ENCODE results near the gene C11orf21. TPM values are rescaled to one million over a fixed set of nuclear protein-coding genes. Genes with fewer than 3 reads are reported as not detected.

Gene C11orf21
- total RNA-seq, 1 donor from 2014 or later, result not detected

DNA sequence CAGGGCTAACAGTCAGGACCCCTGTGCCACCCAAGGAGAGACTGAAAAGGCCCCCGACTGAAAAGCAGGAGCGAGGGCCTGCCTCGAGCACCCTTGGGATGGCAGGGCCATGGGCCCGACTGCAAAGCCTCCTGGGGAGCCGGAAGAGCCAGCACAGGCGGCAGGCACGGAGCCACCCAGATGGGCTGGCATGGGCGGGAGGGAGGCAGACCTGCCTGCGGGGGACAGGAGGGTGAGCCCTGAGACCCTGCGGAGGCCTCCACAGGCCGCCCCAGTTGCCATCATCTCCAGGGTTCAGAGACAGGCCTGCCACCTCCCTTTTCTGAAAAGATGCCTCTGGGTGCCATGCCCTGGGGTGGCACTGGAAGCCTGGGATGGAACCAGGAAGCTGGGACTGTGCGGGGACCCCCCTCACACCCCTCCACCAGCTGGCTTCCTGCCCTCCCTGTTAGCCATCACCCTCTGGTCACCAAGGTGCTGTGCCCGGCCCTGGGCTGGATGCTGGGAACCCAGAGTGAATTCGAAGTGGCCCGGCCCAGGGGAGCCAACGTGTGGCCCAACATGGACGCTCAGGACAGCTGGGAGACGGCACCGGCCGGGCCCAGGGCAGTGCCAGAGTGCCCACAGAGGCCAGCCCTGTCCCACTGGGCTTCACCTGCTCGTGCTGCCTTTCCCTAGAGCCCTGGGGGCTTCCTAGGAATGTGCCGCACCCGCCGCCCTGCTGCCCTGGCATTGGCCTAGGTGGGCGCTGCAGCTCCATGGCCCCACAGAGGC, 13.9 kb upstream of the C11orf21 start:
- no peaks in the 10 kb centered on the region for H3K27me3 ChIP-seq
- H3K27ac ChIP-seq, result peak overlapping the region; percentile 80 to 82
- peaks cover 8 to 19% of the 10 kb centered on the region in 2 donors for H3K4me1 ChIP-seq
- TF ChIP-seq, protein P1, sequence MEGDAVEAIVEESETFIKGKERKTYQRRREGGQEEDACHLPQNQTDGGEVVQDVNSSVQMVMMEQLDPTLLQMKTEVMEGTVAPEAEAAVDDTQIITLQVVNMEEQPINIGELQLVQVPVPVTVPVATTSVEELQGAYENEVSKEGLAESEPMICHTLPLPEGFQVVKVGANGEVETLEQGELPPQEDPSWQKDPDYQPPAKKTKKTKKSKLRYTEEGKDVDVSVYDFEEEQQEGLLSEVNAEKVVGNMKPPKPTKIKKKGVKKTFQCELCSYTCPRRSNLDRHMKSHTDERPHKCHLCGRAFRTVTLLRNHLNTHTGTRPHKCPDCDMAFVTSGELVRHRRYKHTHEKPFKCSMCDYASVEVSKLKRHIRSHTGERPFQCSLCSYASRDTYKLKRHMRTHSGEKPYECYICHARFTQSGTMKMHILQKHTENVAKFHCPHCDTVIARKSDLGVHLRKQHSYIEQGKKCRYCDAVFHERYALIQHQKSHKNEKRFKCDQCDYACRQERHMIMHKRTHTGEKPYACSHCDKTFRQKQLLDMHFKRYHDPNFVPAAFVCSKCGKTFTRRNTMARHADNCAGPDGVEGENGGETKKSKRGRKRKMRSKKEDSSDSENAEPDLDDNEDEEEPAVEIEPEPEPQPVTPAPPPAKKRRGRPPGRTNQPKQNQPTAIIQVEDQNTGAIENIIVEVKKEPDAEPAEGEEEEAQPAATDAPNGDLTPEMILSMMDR (IDR thresholded peaks at IDR 0.05), result no peak
- DNase-seq (ENCODE audit: low spot score in 2 of 2), result no peak
- peak overlapping the region in 1 of 2 donors; percentile 36 for H3K4me3 ChIP-seq
- no peaks in the 10 kb centered on the region for H3K9me3 ChIP-seq
- intact Hi-C loops (cut with DNase I), result loop anchor here (2.0 to 5.0 kb wide), 2 partner anchors 63 to 572 kb away; partner anchors contain the start of gene CDKN1C
- no peaks in the 10 kb centered on the region for H3K36me3 ChIP-seq

DNA sequence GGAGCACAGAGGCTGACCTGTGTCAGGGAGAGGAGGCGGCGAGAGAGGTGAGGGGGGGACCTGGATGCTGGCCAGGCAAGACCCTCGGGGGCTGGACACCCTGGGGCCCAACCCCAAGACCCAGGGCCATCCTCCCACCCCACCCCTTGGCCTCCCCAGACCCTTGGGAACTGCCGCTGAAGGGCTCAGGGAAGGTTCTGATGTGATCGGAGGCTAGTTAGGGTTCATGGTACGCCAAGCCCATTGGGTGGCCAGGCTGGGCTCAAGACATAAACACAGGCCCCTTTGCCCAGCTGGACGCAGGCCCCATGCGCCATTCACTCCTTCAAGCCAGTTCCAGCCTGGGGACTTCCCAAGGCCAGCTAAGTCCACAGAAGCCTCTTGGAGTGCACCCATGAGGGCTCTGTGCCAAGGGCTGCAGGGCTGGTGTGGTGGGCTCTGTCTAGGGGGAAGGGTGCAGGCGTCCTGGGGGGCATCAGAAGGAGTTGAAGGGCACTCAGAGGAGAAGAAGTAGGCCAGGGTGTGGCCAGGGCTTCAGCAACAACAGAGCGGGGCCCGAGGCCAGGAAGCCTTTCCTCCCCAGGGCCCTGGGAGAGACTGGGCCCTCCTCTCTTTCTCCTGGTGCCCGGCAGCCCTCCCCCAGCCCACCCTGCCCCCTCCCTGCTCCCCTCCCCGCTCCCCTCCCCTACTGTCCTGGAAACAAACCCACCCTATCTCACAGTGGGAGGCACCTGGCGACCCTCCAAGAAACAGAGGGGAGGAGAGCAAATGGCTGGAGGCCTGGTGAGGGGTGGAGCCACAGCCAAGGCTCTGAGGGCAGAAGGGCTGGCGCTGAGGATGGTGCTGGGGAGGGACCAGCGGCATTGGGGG, 13.0 kb upstream of the C11orf21 start:
- DNase-seq (ENCODE audit: low spot score in 2 of 2), result peak in 1 of 2 donors; percentile 93
- no peaks in the 10 kb centered on the region for H3K36me3 ChIP-seq
- intact Hi-C loops (cut with DNase I), result loop anchor here (2.0 to 5.0 kb wide), 2 partner anchors 64 to 573 kb away; partner anchors contain the start of gene CDKN1C
- peak overlapping the region in 1 of 2 donors; percentile 36 for H3K4me3 ChIP-seq
- peak overlapping the region; percentile 80 to 82 for H3K27ac ChIP-seq
- TF ChIP-seq, protein P1 (IDR thresholded peaks at IDR 0.05), result no peak
- H3K9me3 ChIP-seq, result no peaks in the 10 kb centered on the region
- H3K27me3 ChIP-seq, result no peaks in the 10 kb centered on the region
- H3K4me1 ChIP-seq, result peaks cover 8 to 19% of the 10 kb centered on the region in 2 donors

DNA sequence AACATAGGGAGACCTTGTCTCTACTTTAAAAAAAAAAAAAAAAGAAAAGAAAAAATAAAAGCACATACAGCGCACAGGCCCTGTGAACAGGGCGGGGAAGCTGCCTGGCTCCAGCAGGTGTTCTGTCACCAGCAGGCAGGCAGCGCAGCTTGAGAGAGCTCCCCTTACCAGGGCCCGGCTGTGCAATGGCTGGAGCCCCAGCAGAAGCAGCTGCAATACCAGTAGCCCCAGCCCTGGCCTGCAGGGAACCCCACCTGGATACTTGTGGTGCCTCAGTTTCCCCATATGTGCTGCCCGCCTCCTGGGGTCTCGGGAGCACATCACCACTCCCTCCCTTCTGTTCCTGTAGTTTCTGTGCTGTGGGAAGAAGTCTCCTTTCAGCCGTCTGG, 12.4 kb upstream of the C11orf21 start:
- Histone ChIP-seq H3K4me1 (peaks cover 8 to 19% of the 10 kb centered on the region in 2 donors), H3K36me3 (no peaks in the 10 kb centered on the region), H3K9me3 (no peaks in the 10 kb centered on the region), H3K27ac (peak overlapping the region; percentile 80 to 82), H3K4me3 (no peak overlapping the region), H3K27me3 (no peaks in the 10 kb centered on the region)
- DNase-seq (ENCODE audit: low spot score in 2 of 2), result peak in 1 of 2 donors; percentile 19
- TF ChIP-seq, protein P1 (IDR thresholded peaks at IDR 0.05), result no peak
- intact Hi-C loops (cut with DNase I), result loop anchor here (2.0 kb wide), 1 partner anchor 65 kb away; no protein-coding TSS in a partner anchor

DNA sequence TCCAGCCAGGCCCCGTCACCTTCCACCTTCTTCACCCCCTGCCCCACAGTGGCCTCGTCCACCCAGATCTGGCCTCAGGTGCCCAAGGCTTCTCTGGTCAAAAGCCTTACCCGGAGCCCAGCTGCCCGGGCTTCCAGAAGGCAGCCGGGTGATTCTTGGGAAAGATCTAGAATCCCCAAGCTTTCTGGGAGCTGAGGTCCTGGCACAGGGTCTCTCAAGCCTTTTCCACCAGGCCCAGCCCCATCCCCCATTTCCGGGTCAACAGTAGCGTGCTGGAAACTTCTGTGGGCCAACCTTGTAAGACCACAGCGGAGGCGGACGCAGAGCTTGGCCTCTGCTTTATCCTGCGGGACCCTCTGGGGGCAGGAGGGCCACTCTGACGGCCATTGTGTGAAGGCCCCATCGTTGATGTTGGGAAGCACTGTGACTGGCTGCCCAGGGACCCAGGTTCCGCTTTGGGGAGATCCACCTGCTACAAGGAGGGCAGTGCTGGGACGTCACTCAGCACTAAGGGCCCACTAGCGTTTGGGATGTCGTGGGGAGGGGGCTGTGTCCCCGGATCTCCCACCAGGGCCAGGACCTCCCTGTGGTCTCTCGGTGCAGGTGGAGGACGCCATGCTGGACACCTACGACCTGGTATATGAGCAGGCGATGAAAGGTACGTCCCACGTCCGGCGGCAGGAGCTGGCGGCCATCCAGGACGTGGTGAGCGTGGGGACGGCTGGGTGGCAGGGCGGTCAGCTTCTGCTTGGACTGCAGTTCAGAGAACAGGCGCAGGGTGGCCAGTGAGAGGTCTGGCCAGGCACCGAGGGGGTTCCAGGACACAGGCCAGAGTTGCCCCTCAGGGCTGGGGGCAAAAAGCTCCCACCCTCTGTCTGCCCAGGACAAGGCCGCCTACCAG, 11.6 kb upstream of the C11orf21 start:
- TF ChIP-seq, protein P1 (IDR thresholded peaks at IDR 0.05), result no peak
- Histone ChIP-seq H3K4me1 (peaks cover 8 to 19% of the 10 kb centered on the region in 2 donors), H3K36me3 (no peaks in the 10 kb centered on the region), H3K4me3 (no peak overlapping the region), H3K27ac (peak overlapping the region; percentile 52 to 62), H3K27me3 (no peaks in the 10 kb centered on the region), H3K9me3 (no peaks in the 10 kb centered on the region)
- intact Hi-C loops (cut with DNase I), result no loop called here
- peak in 1 of 2 donors; percentile 60 for DNase-seq (ENCODE audit: low spot score in 2 of 2)
